Liver (tissue), 9 donors: ENCODE data around the gene MS4A4A. TPM values are rescaled to one million over a fixed set of nuclear protein-coding genes. Genes with fewer than 3 reads are reported as not detected.

ENCODE experiments used
- DNase-seq: peaks from one replicate; pipeline ENCODE4 v3.0.0-alpha.2; 2017; ENCODE audit warnings: low spot score
- H3K27ac ChIP-seq, 2 donors: one replicate each; pipeline ENCODE4 v1.7.0; 2013; ENCODE audit warnings: inconsistent platforms in 2 of 2, low read length in 2 of 2, control low read depth in 1 of 2, low read depth in 1 of 2, mild to moderate bottlenecking in 1 of 2
- H3K27me3 ChIP-seq, 4 donors: one replicate each; pipeline versions ENCODE4 v1.6.1 to v1.7.0; 2013; ENCODE audit warnings: low read length in 3 of 4, inconsistent platforms in 1 of 4, mild to moderate bottlenecking in 1 of 4, moderate library complexity in 1 of 4; ENCODE audit not compliant: control insufficient read depth in 4 of 4, insufficient read depth in 4 of 4
- H3K36me3 ChIP-seq, 4 donors: one replicate each; pipeline versions ENCODE4 v1.6.1 to v1.7.0; 2013; ENCODE audit warnings: low read length in 3 of 4, mild to moderate bottlenecking in 3 of 4, low read depth in 1 of 4, moderate library complexity in 1 of 4; ENCODE audit not compliant: control insufficient read depth in 4 of 4, insufficient read depth in 3 of 4
- H3K4me1 ChIP-seq, 4 donors: one replicate each; pipeline versions ENCODE4 v1.6.1 to v1.7.0; 2013; ENCODE audit warnings: low read length in 3 of 4, mild to moderate bottlenecking in 3 of 4, moderate library complexity in 1 of 4; ENCODE audit not compliant: control insufficient read depth in 4 of 4, insufficient read depth in 4 of 4
- H3K4me3 ChIP-seq, 3 donors: one replicate each; pipeline versions ENCODE4 v1.6.1 to v1.7.0; 2013; ENCODE audit warnings: low read length in 3 of 3, control low read depth in 1 of 3, low read depth in 1 of 3, mild to moderate bottlenecking in 1 of 3
- H3K9ac ChIP-seq, 2 donors: one replicate each; pipeline ENCODE4 v1.7.0; 2013; ENCODE audit warnings: low read length in 2 of 2, mild to moderate bottlenecking in 2 of 2, moderate library complexity in 2 of 2, control low read depth in 1 of 2, low read depth in 1 of 2
- H3K9me3 ChIP-seq, 4 donors: one replicate each; pipeline versions ENCODE4 v1.6.1 to v1.7.0; 2013; ENCODE audit warnings: low read length in 3 of 4; ENCODE audit not compliant: control insufficient read depth in 4 of 4
- ATF3 ChIP-seq: IDR thresholded peaks from 2 replicates; pipeline ENCODE4 v1.6.1; 2016; ENCODE audit warnings: antibody characterized with exemption
- CTCF ChIP-seq: fragments of 150-350 bp; IDR thresholded peaks from 2 replicates; pipeline ENCODE4 v1.5.1; 2017; ENCODE audit warnings: improper control_type of control experiment, low read depth, low read length; ENCODE audit not compliant: missing input control
- EGR1 ChIP-seq, 2 donors: IDR thresholded peaks; 2 replicates each; pipeline ENCODE4 v1.6.1; 2016 to 2018; ENCODE audit warnings: antibody characterized with exemption in 2 of 2, low read depth in 2 of 2
- FOXA1 ChIP-seq: IDR thresholded peaks from 2 replicates; pipeline ENCODE4 v1.6.1; 2016; ENCODE audit warnings: antibody characterized with exemption
- FOXA2 ChIP-seq: IDR thresholded peaks from 2 replicates; pipeline ENCODE4 v1.6.1; 2016; ENCODE audit warnings: antibody characterized with exemption
- GABPA ChIP-seq, 2 donors: IDR thresholded peaks in 1 of 2; conservative IDR thresholded peaks in 1 of 2; 2 replicates each; pipeline ENCODE4 v1.6.1; 2016; ENCODE audit warnings: antibody characterized with exemption in 2 of 2, mild to moderate bottlenecking in 1 of 2, moderate library complexity in 1 of 2
- HNF4A ChIP-seq, 2 donors: conservative IDR thresholded peaks; 2 replicates each; pipeline ENCODE4 v1.6.1; 2016; ENCODE audit warnings: antibody characterized with exemption in 2 of 2, mild to moderate bottlenecking in 2 of 2
- HNF4G ChIP-seq: IDR thresholded peaks from 2 replicates; pipeline ENCODE4 v1.6.1; 2016; ENCODE audit warnings: antibody characterized with exemption
- MAX ChIP-seq: IDR thresholded peaks from 2 replicates; pipeline ENCODE4 v1.6.1; 2016; ENCODE audit warnings: antibody characterized with exemption
- RAD21 ChIP-seq, 2 donors: IDR thresholded peaks; 2 replicates each; pipeline ENCODE4 v1.6.1; 2016; ENCODE audit warnings: antibody characterized with exemption in 2 of 2, mild to moderate bottlenecking in 2 of 2
- REST ChIP-seq: IDR thresholded peaks from 2 replicates; pipeline ENCODE4 v1.6.1; 2016; ENCODE audit warnings: antibody characterized with exemption, mild to moderate bottlenecking
- RXRA ChIP-seq, 2 donors: IDR thresholded peaks; 2 replicates each; pipeline ENCODE4 v1.6.1; 2017 to 2018; ENCODE audit warnings: antibody characterized with exemption in 2 of 2, mild to moderate bottlenecking in 1 of 2
- TAF1 ChIP-seq: conservative IDR thresholded peaks from 2 replicates; pipeline ENCODE4 v1.6.1; 2016; ENCODE audit warnings: antibody characterized with exemption, mild to moderate bottlenecking
- YY1 ChIP-seq: IDR thresholded peaks from 2 replicates; pipeline ENCODE4 v1.6.1; 2016; ENCODE audit warnings: antibody characterized with exemption, mild to moderate bottlenecking
- ZBTB33 ChIP-seq: IDR thresholded peaks from 2 replicates; pipeline ENCODE4 v1.6.1; 2016; ENCODE audit warnings: antibody characterized with exemption
- WGBS: extraction: QIAGEN DNeasy Blood & Tissue Kit; methylation state at CpG from one replicate; pipeline ENCODE4 v1.1.7; 2013; 5-methylcytosine and 5-hydroxymethylcytosine counted together
- polyA plus RNA-seq, 2 donors: library from polyadenylated mRNA; stranded (reverse) in 1 of 2; unstranded in 1 of 2; fragments of 200-250 nt in 1 of 2; fragments of >200 nt in 1 of 2; fragmentation: Nextera tagmentation in 1 of 2; extraction: Ambion mirVana in 1 of 2; gene quantifications; one replicate each; pipeline versions ENCODE4 v1.2.1 to v1.2.3, GENCODE V29; 2013 to 2015
- total RNA-seq, 2 donors: library from RNA; depleted of rRNA; stranded (reverse); fragments of >200 nt; gene quantifications; one replicate each; pipeline ENCODE4 v1.2.3, GENCODE V29; 2014
- donor health status: healthy.
- donor health status: healthy.
- donor health status: healthy.
- donor health status: healthy.
- donor health status: healthy.

Gene MS4A4A
- total and polyA plus RNA-seq, 4 donors: 8.6 to 16.1 (median 10.8) TPM

GRCh38 chr11:60230681-60231080 lies 49.8 kb upstream of the MS4A4A start (continued):
- TF ChIP-seq ZBTB33 (no peak), HNF4G (no peak)

GRCh38 chr11:60235321-60235720 lies 45.1 kb upstream of the MS4A4A start:
- Histone ChIP-seq H3K27ac (no peak overlapping the region), H3K4me1 (no peaks in the 10 kb centered on the region), H3K9ac (no peak overlapping the region), H3K4me3 (no peak overlapping the region), H3K9me3 (no peaks in the 10 kb centered on the region), H3K36me3 (no peaks in the 10 kb centered on the region), H3K27me3 (no peaks in the 10 kb centered on the region)
- TF ChIP-seq CTCF: no peak
- TF ChIP-seq HNF4G: no peak
- no peak for TF ChIP-seq TAF1
- TF ChIP-seq ZBTB33: no peak
- 70% methylated on average over 3 of the region's 3 CpGs for WGBS
- DNase-seq: no peak

- Histone ChIP-seq H3K36me3 (no peaks in the 10 kb centered on the region), H3K27me3 (peaks cover 0 to 8% (median 0%) of the 10 kb centered on the region in 4 donors), H3K9me3 (no peaks in the 10 kb centered on the region), H3K27ac (no peak overlapping the region), H3K4me1 (no peaks in the 10 kb centered on the region), H3K4me3 (no peak overlapping the region), H3K9ac (no peak overlapping the region)
- no peak for DNase-seq
- 76% methylated on average over 5 of the region's 5 CpGs for WGBS
- TF ChIP-seq ZBTB33 (no peak), RXRA (IDR thresholded peaks at IDR 0.05) (no peak), REST (no peak), MAX (no peak), ATF3 (no peak), CTCF (no peak), HNF4G (no peak), HNF4A (conservative IDR thresholded peaks at IDR 0.05) (no peak), FOXA1 (no peak), EGR1 (IDR thresholded peaks at IDR 0.05; ENCODE audit: low read depth in 2 of 2) (no peak), RAD21 (IDR thresholded peaks at IDR 0.05) (no peak), YY1 (no peak), GABPA (IDR thresholded peaks at IDR 0.05 in 1 of 2, conservative IDR thresholded peaks at IDR 0.05 in 1 of 2) (no peak), FOXA2 (no peak), TAF1 (no peak)
Measured at GRCh38 chr11:60240662-60241061, 39.8 kb upstream of the MS4A4A start.
